ENCODE results near the gene DVL2.

DVL2 gene

DNA sequence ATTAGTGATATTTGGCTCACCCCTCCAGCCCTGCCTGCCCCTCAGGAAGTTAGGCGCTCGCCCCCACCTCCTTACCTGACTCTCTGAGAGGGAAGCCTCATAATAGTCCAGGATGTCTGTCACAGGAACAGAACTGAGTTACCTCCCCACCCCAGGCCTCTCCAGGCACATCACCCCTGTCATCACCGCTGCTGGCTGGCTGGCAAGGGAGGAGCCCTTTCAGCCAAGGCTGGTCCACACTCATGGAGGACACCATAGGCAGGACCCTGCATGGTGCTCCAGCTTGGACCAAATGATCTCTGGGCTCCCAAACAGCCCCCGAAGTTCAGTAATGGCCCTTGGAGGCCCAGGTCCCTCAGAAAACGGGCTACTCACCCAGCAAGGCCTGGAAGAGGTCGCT is 16.2 kb downstream of the DVL2 start:
- DNase-seq, result no peak

DNA sequence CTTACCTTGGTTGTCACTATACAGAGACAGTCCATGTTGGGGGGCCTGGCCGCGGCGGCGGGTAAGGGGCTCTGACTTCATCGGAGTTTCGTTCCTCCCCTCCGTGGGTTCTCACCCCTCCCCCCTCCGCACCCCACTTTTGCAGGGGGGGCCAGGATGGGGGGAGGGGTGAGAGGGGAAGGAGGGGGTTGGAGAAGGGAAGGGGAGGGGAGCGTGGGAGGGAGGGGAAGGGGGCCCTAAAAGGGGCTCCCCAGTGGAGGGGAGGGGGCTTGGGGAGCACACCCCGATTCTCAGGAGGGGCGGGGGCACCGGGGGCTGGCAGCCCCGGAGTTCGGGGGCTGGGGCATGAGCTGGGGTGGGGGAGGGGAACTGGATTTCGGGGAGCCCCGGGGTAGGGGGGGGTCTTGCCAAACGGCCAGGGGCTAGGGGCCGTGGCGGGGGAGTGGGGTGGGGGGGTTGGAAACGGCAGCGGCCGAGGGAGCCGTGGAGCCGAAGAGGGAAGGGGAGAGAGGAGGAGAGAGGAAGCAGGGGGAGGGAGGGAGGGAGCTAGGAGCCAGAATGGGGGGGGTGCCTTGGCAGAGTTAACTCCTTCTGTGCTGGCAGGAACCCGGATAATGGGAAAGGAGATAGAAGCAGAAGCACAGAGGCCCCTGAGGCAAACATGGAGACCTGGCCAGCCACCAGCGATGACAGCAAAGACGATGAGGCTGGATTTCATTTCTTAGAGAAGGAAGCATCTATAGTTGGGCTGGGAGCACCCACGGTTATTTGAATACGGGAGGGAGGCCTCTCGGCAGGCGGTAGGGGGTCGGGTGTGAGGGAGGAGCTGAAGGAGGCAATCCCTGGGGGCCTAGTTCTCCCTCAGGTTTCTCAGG is 17.0 kb downstream of the DVL2 start:
- peak; percentile 26 for DNase-seq

DNA sequence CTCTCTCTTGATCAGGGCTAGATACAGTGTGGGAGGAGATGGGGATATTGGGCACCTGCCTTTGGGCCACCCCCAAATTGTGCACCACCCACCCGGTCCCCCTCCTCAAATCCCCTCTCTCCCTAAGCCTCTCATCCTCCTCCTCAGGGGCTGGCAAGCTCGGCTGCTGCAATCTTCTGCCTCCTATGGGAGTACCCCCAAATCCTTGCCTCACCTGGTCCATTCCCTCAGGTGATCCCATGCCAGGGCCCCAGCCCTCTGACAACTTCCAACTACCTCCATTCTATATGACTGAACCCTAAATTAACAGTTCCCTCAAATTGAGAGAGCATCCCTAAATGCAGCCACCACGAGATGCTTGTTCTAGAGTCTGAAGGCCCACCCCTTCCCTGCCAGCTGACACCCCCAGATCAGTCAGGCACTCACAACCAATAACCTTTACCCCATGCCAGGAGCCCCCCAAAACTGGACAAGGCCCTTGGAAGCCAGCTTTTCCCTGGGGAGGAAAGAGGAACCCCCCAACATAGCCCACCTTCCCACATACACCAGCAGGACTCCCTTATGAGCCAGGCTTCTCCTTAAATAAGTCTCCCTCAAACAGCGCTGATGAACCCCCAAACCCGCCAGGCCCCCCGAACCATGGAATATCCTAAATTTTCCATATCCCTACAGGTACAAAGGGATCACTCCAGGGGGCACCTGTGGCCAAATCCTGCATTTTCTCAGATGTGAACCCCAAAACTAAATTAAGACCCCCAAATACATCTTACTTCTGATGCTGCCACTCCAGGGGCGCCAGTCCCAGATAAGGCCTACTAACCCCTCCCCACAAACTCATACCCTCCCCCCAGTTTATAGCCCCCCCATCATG is 17.8 kb downstream of the DVL2 start:
- no peak for DNase-seq

DNA sequence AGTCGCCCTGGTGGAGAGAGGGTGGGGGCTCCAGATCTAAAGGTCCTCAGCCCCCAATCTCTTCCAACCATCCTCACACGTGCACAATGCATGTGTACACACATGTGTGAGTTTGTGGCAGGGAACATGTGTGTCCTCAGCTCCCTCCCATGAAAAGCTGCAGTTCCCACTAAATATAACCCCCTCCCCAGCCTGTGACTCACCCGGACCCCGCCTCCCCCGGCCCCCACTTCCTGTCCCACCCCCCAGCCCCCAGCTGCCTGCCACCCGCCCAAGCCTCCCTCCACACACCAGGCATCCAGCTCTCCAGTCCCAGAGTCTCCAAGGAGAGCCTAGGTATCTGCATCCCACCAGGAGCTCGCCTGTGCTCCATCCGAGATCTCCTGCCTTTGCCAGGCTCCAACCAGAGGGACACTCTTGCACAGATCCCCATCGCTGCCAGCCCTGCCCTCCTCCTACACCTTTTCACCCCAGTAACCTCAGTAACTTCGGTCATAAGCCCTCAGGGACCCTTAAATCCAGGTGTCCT is 18.6 kb downstream of the DVL2 start:
- DNase-seq, result no peak

DNA sequence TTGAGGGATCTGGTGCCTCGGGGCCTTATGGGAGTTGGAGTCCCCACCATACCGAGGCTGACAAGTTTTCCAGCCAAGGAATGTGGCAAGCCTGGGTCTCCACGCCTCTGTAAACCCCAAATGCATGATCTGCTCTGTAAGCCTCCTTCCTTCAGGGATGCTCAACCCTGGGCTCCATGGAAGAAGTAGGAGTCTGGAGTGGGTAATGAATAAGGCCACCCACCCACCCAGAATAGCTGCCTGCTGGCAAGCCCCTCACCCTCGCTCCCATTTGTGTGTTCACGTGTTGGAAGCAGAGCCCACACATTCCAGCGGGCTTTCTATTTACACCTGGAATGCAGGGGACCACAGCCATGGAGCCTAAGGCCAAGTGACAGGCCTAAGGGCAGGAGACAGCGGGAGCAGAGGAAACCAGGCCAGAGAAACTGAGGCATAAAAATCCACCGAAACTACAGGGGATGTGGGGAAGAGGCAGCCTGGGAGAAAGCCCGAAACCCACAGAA is 19.1 kb downstream of the DVL2 start:
- DNase-seq, result no peak

DNA sequence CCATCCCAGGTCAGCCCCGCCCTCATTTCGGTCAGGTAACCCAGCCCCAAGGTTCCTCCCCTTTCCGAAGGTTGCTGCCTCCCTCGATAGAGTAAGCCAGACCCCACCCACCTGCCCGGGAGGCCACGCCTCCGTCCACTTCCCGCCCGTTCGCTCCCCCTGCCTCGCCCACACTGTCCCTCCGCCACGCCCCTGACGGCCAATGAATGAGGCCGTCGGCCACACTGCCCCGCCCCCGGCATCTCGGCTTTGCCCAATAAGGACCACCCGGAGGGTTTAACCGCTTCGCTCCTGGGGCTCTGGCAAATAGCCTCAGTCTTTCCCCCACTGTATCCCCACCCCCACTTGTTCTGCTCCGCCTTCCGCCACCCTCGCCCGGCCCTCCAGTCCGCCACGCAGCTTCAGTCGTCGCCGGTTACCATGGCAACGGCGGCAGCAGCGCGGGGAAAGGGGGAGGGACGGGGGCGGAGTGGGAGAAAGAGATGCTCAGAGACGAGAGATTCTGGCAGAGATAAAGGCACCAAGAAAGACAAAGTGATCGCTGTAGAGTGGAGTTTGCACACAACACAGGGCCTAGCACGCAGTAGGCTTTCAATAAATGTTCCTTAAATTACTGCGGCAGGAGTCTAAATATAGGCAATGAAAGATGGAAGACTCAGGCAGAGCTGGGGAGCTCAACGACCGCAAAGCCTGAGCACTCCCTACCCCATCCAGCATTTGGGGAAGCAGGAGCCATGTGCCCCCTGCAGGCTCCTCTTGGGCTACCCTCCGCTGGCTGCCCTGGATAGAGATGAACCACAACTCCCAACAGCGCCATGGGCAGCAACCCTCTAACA is 19.8 kb downstream of the DVL2 start:
- DNase-seq, result peak; percentile 98

DNA sequence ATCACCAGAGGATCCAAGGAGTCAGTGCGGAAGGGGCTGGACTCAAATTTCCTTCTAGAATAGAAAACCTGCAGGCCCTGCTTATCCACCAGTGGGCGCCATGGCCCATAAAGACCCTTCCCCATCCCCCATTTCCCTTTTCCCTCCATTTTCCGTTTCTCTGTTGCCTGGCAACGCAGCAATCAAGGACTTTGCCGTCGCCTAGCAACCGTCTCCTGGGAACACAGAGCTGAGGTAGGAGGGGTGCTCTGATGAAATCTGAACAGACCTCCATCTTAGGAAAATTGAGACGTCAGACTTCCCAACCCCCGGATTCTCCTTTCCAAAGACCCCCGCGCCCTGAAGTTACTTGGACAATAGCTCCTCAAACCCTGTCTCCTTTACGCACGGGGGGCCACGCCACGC is 20.4 kb downstream of the DVL2 start:
- peak; percentile 96 for DNase-seq

DNA sequence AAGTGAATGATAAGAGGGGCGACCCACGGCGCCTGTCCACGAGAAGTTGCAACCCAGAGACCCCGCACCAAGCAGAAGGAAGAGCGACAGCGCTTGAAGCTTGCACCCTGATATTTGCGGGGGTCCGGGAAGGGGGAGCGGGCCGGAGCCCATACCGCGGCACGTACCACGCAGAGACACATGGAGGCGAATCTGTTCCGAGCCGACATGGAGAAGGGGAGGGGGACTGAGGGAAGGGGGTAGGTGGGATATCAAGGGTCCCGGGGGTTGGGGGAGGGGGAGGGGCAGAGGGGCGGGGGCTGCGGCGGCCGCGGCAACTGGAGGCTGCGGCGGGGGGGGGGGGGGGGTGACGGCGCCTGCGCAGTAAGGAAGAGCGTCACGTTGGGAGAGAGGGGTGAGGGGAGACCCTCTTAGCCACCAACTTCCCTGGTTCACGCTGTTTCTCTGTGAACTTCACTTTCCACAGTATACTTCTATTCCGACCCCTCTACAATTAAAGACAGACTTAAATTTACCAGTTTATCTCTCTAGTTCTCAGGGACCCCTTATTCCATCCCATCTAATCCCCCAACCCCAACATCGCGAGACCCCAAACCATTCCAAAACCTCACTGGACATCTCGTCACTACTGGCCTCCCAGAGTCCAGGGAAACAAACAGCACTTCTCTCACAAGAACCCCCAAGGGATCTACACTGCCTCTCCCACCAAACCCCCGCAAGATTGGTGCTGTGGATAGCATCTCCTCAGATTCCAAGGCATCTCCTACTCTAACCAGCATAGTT is 22.6 kb downstream of the DVL2 start:
- no peak for DNase-seq

DNA sequence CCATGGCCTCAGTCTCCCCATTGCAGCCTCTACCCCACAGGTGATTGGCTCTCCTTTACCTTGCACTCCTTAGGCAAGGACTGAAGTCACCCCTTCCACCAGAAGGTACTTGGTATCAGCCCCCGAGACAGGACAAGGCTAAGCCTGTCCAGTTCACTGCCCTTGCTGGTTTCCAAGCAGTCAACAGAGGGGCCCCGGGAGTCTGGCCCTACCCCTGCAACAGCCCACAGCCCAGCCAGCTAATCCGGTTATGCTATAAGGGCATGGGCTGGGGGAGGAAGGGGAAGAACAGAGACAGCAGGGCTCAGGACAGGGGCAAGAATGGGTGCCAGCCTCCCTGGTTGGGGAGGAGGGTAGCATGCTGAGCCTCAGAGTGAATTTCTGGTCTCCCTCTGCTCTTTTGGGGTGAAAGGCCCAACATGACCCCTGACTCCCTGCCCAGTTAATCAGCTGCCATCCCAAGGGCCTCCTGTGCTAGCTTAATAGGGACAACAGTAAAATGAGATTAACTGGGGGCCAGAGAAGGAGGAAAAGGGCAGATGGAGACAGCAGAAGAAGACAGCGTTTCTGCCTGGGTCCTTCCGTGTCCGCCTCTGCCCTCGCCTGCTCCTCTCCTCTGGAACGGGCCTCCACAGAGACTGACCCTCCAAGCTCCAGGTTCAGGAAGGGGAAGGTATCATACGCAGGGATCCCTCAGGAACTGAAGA is 25.4 kb downstream of the DVL2 start:
- no peak for DNase-seq

DNA sequence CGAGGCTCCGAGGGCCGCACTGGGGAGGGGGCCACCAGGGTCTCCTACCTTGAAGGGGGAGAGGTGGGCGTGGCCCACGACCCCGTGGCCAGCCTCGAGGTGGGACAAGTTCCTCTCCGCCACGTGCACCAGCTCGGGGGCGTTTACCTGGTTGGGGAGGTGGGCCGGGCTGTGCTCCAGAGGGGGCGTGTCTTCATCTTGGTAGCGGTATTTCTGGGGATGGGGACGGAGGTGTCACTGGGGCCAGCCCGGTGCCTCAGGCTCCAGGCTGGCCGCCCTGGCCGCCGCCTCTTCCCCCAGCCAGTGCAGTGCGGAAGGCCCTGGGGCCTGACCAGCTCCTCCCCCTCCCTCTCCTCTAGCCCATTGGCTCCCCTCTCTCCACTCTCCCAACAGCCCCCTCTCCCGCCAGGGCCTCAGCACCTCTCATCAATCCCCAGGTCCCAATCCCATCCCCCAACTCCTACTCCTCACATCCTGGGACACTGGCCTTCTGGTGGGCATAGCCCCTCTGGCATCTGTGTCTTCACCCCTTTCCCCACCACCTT is 26.2 kb downstream of the DVL2 start:
- no peak for DNase-seq

DNA sequence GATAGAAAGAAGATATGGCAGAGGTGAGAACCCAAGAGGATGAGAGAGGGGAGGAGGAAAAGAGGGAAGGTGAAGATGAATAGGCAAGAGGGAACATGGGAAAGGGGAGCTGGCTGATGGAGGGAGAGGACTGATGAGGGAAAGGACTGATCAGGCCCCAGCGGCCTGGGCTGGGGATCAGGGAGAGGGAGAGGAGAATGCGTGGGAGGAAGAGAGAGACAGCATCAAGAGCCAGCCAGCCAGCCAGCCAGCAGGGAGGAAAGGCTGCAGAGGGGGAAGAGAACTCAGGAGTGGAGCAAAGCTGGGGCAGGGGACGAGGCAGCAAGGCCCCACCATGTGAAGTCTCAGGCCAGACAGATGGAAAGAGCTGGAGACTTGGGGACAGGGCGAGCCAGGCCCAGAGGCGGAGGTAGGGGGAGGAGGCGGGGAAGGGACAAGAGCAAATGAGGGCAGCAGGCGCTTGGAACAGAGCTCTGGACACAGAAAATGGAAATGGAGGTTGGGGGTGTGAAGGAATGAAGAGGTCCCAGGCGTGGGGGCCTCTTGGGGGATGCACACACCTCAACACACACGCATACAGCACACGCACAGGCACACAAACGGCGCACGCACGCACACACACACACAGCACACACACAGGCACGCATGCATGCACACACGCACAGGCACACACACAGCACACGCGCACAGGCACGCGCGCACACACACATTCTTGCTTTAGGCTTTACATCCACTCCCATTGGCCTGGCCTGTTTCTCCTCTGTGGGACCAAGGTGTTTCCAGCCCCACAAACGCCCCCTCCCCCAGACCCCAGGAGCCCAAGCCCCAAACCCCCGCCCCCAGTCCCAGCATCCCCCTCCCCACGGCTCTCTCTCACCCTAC is 27.0 kb downstream of the DVL2 start:
- DNase-seq, result no peak

DNA sequence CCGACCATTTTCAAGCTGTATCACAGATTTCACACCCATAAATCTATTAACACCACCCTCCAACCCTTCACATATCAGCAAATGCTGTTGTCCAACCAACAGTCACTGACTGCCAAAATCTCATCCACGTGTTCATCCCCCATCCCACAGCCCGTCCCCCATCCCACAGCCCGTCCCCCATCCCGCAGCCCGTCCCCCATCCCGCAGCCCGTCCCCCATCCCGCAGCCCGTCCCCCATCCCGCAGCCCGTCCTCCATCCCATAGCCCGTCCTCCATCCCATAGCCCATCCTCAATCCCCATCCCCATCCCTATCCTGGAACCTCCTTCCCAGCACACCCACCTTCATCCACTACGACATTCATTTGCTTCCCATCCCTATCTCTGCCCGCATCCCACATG is 28.8 kb downstream of the DVL2 start:
- no peak for DNase-seq

DNA sequence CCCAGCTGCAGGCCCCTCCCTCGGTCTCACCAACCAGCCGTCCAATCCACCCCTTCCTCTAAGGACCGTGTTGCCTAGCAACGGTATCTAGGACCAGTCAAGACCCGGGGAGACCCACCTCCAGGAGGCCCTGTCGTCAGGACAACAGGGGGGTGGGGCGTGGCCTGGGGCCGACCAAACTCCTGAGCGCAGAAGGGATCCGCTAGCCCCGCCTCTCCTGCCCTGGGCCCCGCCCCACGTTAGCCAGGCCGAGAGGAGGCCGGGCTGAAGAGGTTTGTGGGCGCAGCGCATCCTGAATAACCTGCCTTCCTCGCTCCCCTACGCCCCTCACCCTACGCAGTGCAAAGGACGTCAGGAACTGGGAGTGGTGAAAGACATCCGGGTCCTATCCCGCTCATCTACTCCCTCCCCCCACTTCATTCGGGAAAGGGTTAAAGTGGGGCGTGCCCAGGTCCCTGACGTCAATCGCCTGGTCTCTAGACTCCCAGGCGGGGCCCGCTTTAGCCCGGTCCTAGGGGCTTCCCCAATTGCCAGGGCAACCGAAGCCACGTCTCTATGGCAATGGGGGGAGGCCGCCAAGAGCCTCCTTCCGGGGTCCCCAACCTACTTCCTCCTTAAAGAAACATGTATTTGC is 29.4 kb downstream of the DVL2 start:
- DNase-seq, result peak; percentile 96

DNA sequence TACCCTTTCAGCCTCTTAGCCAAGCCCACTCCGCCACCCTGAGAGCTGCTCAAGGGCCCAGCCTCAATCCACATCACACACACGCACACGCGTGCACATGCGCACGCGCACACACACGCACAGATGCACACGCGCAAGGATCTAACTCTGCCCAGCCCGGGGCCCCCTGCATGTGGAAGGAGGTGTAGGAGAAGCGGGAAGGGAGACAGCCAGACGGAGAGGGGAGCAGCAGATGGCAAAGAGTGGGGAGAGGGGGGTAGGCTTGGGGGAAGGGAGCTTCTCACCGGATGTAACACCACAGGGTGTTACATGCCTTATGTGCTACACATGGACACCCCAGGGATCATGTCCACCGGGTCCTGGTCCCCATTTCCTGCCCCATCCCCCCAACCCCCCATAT is 30.0 kb downstream of the DVL2 start:
- no peak for DNase-seq

DNA sequence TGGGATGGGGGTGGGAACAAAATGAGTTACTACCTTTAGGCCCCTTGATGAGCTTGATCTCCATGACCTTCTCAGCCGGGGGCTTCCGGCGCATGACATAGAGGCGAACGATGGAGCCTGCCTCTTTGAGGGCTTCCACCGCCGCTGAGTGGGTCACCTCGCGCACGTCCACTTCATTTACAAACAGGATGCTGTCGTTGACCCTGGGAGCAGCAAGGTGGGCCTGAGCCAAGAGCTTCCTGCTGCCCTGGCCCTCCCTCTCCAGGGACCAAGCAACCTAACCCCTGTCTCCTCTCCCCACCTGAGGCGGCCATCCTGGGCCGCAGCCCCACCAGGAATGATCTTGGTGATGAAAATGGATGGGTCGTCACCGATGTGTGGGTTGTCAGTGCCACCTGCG is 30.9 kb downstream of the DVL2 start:
- no peak for DNase-seq

DNA sequence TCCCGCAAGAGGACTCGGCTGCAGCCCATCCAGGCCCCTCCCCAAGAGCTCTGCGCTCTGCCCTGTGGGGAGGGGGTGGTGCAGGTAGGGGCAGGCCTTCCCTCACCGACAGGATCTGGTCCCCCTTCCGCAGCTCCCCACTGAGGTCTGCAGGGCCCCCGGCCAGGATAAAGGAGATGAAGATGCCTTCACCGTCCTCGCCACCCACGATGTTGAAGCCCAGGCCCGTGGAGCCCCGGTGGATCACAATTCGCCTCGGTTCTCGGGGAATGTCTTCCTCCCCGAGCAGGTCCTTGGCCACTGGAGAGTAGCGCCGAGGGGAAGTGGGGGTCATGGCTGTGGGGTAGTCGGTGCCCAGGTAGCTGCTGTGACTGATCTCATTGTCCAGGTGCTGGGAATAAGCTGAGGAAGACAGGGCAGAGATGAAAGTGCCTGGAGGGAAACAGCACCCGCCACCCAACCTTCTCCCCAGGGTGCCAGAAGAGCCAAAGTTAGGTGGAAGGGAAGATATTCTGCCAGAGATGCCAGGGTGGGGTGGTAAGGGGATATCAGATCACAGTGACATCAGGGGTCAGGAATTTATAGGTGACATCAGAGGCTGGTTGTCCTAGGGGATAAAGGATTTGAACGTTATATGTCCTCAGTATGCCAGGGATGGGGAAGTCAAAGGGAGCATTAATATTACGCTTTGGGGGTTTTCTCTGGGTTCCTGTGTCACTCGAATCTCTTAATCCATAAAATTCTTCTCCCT is 37.5 kb downstream of the DVL2 start:
- no peak for DNase-seq

DNA sequence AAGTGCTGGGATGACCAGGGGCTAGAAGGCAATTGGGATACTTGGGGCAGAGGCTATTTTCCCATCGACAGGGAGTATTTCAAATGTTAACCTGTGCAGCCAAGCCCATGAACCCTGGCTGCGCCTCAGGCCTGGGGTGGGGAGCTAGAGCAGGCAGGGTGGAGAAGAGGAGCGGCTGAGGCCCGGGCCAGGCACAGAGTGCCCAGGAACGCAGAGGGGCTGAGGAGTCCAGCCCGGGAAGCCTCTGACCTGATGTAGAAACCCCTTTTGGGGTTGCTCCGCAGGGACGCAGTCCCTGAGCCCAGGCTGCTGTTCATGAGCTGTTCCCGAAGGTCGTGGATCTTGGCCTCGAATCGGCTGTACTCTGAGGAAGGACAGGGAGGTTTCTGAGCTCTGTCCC is 38.3 kb downstream of the DVL2 start:
- no peak for DNase-seq

DNA sequence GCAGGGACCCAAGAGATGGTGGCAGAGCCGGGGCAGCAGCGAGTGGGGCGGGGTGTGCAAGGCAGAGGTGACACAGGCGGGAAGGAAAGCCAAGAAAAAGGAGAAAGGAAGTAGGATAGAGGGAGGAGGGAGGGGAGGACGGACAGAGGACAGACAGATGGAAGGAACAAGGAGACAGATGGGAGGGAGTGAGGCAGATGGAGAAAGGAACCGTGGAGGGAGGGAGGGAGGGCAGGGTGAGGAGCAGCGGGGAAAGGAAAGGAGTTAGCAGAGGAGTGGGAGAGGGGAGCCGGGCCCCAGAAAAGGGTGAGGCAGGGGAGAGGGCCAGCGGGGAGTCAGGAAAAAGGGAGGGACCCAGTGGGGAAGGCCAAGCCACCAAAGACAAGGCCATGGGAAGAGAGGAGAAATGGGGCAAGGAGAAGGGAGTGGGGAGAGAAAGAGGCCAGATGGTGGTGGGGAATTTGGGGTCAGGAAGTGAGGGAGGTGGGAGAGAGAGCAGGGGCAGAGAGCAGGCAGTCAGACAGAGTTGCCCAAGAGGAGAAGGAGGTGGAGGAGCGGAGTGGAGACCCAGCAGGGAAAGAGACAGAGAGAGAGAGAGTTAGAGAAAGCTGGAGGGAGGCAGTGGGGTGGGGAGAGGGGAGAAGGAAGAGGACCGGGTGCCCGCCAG is 41.9 kb downstream of the DVL2 start:
- DNase-seq, result no peak
